ENCODE measurements around the gene FOXL2NB. TPM values are rescaled to one million over a fixed set of nuclear protein-coding genes. Genes with fewer than 3 reads are reported as not detected.

The FOXL2NB gene
- total RNA-seq, 1 experiment from 2014 or later = 0.31 TPM

DNA sequence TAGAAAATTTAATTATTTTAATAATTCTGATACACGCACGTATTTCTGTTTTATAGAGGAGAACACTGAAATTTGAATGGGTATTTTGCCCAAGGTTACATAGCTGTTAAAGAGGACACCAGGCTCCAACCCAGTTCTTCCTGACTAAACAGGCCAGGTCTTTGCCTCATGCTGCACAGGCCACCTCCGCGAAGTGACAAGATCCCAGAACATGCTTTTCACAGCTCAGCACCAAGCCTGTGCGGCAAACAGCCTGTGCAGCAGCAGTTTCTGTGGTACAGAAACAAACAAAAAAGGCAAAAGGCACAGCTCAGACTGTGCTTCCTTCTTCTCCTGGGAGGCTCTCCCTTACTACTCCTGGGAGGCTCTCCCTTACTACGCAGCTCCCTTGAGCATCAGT, 6.6 kb upstream of the FOXL2NB start:
- H3K9me3 Mint-ChIP-seq = peaks cover 4 to 11% of the 10 kb centered on the region in 2 experiments; a peak in 4 of 5 replicates
- no peak overlapping the region for H3K4me2 ChIP-seq (ENCODE audit: insufficient read depth, insufficient read length, low read length)
- no peak overlapping the region for H3K56ac ChIP-seq (ENCODE audit: insufficient read length, low read depth, low read length)
- H3K36me3 Mint-ChIP-seq (ENCODE audit: insufficient read depth in 1 of 3, low read depth in 3 of 3) = no peaks in the 10 kb centered on the region; a peak in 2 of 7 replicates
- H3K27me3 ChIP-seq (ENCODE audit: insufficient read depth, low read length) = peaks cover 86% of the 10 kb centered on the region
- no peak overlapping the region for H3K4ac ChIP-seq (ENCODE audit: low read depth, low read length)
- H2BK5ac ChIP-seq (ENCODE audit: insufficient read length, low read length) = no peak overlapping the region
- TF ChIP-seq, protein P1, sequence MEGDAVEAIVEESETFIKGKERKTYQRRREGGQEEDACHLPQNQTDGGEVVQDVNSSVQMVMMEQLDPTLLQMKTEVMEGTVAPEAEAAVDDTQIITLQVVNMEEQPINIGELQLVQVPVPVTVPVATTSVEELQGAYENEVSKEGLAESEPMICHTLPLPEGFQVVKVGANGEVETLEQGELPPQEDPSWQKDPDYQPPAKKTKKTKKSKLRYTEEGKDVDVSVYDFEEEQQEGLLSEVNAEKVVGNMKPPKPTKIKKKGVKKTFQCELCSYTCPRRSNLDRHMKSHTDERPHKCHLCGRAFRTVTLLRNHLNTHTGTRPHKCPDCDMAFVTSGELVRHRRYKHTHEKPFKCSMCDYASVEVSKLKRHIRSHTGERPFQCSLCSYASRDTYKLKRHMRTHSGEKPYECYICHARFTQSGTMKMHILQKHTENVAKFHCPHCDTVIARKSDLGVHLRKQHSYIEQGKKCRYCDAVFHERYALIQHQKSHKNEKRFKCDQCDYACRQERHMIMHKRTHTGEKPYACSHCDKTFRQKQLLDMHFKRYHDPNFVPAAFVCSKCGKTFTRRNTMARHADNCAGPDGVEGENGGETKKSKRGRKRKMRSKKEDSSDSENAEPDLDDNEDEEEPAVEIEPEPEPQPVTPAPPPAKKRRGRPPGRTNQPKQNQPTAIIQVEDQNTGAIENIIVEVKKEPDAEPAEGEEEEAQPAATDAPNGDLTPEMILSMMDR (conservative IDR thresholded peaks at IDR 0.05) = no peak
- H4K5ac ChIP-seq (ENCODE audit: insufficient read length, low read depth, low read length) = no peak overlapping the region
- H3T11ph ChIP-seq (ENCODE audit: low read length) = no peak overlapping the region
- no peak overlapping the region for H2BK15ac ChIP-seq (ENCODE audit: low read depth, low read length)
- no peak overlapping the region for H3K27ac ChIP-seq (ENCODE audit: insufficient read length, low read depth, low read length)
- H3K9ac ChIP-seq (ENCODE audit: extremely low read depth, insufficient read length, low read length) = no peak overlapping the region
- peaks cover 2% of the 10 kb centered on the region; the same call in 1 of the 2 replicates for H3K4me1 ChIP-seq (ENCODE audit: insufficient read depth, low read length)
- H3K14ac ChIP-seq (ENCODE audit: insufficient read depth, low read length) = no peak overlapping the region
- H3K79me2 ChIP-seq (ENCODE audit: insufficient read depth, low read length) = no peaks in the 10 kb centered on the region
- H3K27me3 Mint-ChIP-seq (ENCODE audit: low read depth) = peaks cover 99% of the 10 kb centered on the region
- H3K23me2 ChIP-seq (ENCODE audit: insufficient read length, low read depth, low read length, poor library complexity, severe bottlenecking) = peaks cover 21% of the 10 kb centered on the region
- no peak overlapping the region for H2AK5ac ChIP-seq (ENCODE audit: insufficient read length, low read length)
- no peak overlapping the region for H3K27ac Mint-ChIP-seq
- no peaks in the 10 kb centered on the region for H3K79me1 ChIP-seq (ENCODE audit: insufficient read depth, low read depth, low read length, poor library complexity, severe bottlenecking)
- H3K9me3 ChIP-seq (ENCODE audit: control insufficient read depth, low read depth, low read length) = no peaks in the 10 kb centered on the region
- H4K8ac ChIP-seq (replicated peaks; ENCODE audit: insufficient read length, low read depth, low read length) = no peak overlapping the region
- no peak overlapping the region for H2BK120ac ChIP-seq (ENCODE audit: low read depth, low read length, poor library complexity, severe bottlenecking)
- H4K91ac ChIP-seq (ENCODE audit: insufficient read length, low read depth, low read length) = no peak overlapping the region
- H4K20me1 ChIP-seq (ENCODE audit: control insufficient read depth, insufficient read depth, insufficient read length) = no peaks in the 10 kb centered on the region
- DNase-seq = no peak
- H2BK12ac ChIP-seq (ENCODE audit: insufficient read length, low read depth, low read length) = no peak overlapping the region
- WGBS (ENCODE audit: extremely low coverage, insufficient read length, low lambda C conversion rate) = no CpG with 5 or more reads among the region's 6 CpGs
- no peak overlapping the region for H3K4me3 Mint-ChIP-seq
- no peak overlapping the region for H2BK20ac ChIP-seq (ENCODE audit: low read depth, low read length, poor library complexity, severe bottlenecking)
- no peak overlapping the region for H3K18ac ChIP-seq (ENCODE audit: insufficient read length, low read depth, low read length)
- H3K4me1 Mint-ChIP-seq = peaks cover 39 to 56% of the 10 kb centered on the region in 2 experiments
- no peak overlapping the region for H3K23ac ChIP-seq (ENCODE audit: insufficient read length, low read depth, low read length)
- H2AFZ ChIP-seq (ENCODE audit: low read length) = no peak overlapping the region
